Left lobe of liver (tissue), 2 donors: ENCODE measurements around the gene C19orf12. TPM values are rescaled to one million over a fixed set of nuclear protein-coding genes. Genes with fewer than 3 reads are reported as not detected.
A peak's percentile ranks its signal among the peaks of the same experiment; 100 is the strongest.
"Not testable (repeated sequence)": the region's sequence is repeated elsewhere in the genome, so short reads cannot be mapped to it uniquely, and the experiment has no call there.

ENCODE experiments used
- ATAC-seq: fragments of 200-7000 bp; cut with Tn5 transposase; one replicate; pipeline ENCODE4 v1.9.1; 2020; ENCODE audit warnings: mild to moderate bottlenecking, moderate library complexity
- DNase-seq: peaks from one replicate; pipeline ENCODE4 v3.0.0-alpha.2; 2020; ENCODE audit warnings: low spot score
- total RNA-seq: library from RNA; stranded (reverse); gene quantifications from one replicate; pipeline ENCODE4 v1.2.1, GENCODE V29; 2021
- donor health status: DM: no; HTN: no; CAD: no; lungs with moderate emphysema.
- donor health status: DM: no; HTN: yes; CAD: no.

Gene C19orf12
- total RNA-seq, 1 donor from 2014 or later, result 52.3 TPM

GRCh38 chr19:29678484-29679106, 36.5 kb downstream of the C19orf12 start:
- peak; percentile 73 for ATAC-seq

GRCh38 chr19:29677001-29677817, 37.9 kb downstream of the C19orf12 start:
- ATAC-seq (no peak), DNase-seq (no peak)

More at GRCh38 chr19:29678484-29679106, 36.5 kb downstream of the C19orf12 start:
- peak; percentile 97 for DNase-seq

- ATAC-seq (peak; percentile 75), DNase-seq (peak; percentile 99)
Measured at GRCh38 chr19:29676586-29676985, 38.5 kb downstream of the C19orf12 start.

GRCh38 chr19:29675650-29676186, 39.3 kb downstream of the C19orf12 start:
- DNase-seq, result peak; percentile 61

GRCh38 chr19:29675120-29675649, 39.9 kb downstream of the C19orf12 start:
- DNase-seq (no peak), ATAC-seq (peak; percentile 2)

More at GRCh38 chr19:29675650-29676186, 39.3 kb downstream of the C19orf12 start:
- ATAC-seq, result no peak

GRCh38 chr19:29674374-29675119, 40.5 kb downstream of the C19orf12 start:
- DNase-seq, result no peak
- ATAC-seq, result no peak

- DNase-seq, result no peak
Measured at GRCh38 chr19:29673451-29674371, 41.4 kb downstream of the C19orf12 start.

GRCh38 chr19:29672933-29673336, 42.1 kb downstream of the C19orf12 start:
- DNase-seq, result no peak
- no peak for ATAC-seq

More at GRCh38 chr19:29673451-29674371, 41.4 kb downstream of the C19orf12 start:
- ATAC-seq, result no peak

- ATAC-seq (no peak), DNase-seq (no peak)
Measured at GRCh38 chr19:29672319-29672932, 42.6 kb downstream of the C19orf12 start.

GRCh38 chr19:29671393-29672160, 43.5 kb downstream of the C19orf12 start:
- peak; percentile 47 for ATAC-seq
- peak; percentile 76 for DNase-seq

GRCh38 chr19:29671026-29671392, 44.1 kb downstream of the C19orf12 start:
- not testable (repeated sequence) for DNase-seq, ATAC-seq

- ATAC-seq, result no peak
- DNase-seq, result no peak
Measured at GRCh38 chr19:29670255-29670654, 44.8 kb downstream of the C19orf12 start.

- no peak for DNase-seq
- ATAC-seq, result no peak
Measured at GRCh38 chr19:29668746-29669609, 46.1 kb downstream of the C19orf12 start.

- no peak for ATAC-seq
- DNase-seq, result no peak
Measured at GRCh38 chr19:29667901-29668341, 47.1 kb downstream of the C19orf12 start.

- DNase-seq, result no peak
- no peak for ATAC-seq
Measured at GRCh38 chr19:29667387-29667783, 47.7 kb downstream of the C19orf12 start.

GRCh38 chr19:29666578-29667386, 48.3 kb downstream of the C19orf12 start:
- DNase-seq, result peak; percentile 59
- peak; percentile 2 for ATAC-seq
